Upper lobe of right lung (tissue), 1 donor: ENCODE measurements around the gene NMNAT3. TPM values are rescaled to one million over a fixed set of nuclear protein-coding genes. Genes with fewer than 3 reads are reported as not detected.

Source experiments
- ATAC-seq: fragments of 200-7000 bp; cut with Tn5 transposase; one replicate; pipeline ENCODE4 v1.9.1; 2020; ENCODE audit warnings: mild to moderate bottlenecking, moderate library complexity
- DNase-seq: peaks from one replicate; pipeline ENCODE4 v3.0.0-alpha.2; 2020
- H3K27ac ChIP-seq: fragments of 200-600 bp; one replicate; pipeline ENCODE4 v1.8.0; 2022
- H3K27me3 ChIP-seq: fragments of 200-600 bp; one replicate; pipeline ENCODE4 v1.8.0; 2022; ENCODE audit warnings: mild to moderate bottlenecking
- H3K36me3 ChIP-seq: fragments of 200-600 bp; one replicate; pipeline ENCODE4 v1.8.0; 2022
- H3K4me1 ChIP-seq: fragments of 200-600 bp; one replicate; pipeline ENCODE4 v1.8.0; 2022
- H3K4me3 ChIP-seq: fragments of 200-600 bp; one replicate; pipeline ENCODE4 v1.8.0; 2022; ENCODE audit warnings: mild to moderate bottlenecking
- H3K9me3 ChIP-seq: fragments of 200-600 bp; one replicate; pipeline ENCODE4 v1.8.0; 2022
- intact Hi-C: fragments of 100-400 bp; cut with DNase I; formaldehyde crosslinking; loops from one replicate; pipeline ENCODE4 v1.11.0; 2022
- total RNA-seq: library from RNA; stranded (reverse); fragmentation: NEBNext Ultra II Directional; extraction: Animal tissue kit (Norgen Biotek cat#: 25700); gene quantifications from one replicate; pipeline ENCODE4 v1.2.1, GENCODE V29; 2021
- TF ChIP-seq, protein P1 (sequence below): fragments of 200-600 bp; IDR thresholded peaks from one replicate; pipeline ENCODE4 v1.8.0; 2022; ENCODE audit warnings: antibody characterized with exemption
- donor health status: DM: no; HTN: yes; CAD: no; lungs with severe emphysema.

The NMNAT3 gene
- total RNA-seq, 1 donor from 2014 or later, result 4.6 TPM

DNA sequence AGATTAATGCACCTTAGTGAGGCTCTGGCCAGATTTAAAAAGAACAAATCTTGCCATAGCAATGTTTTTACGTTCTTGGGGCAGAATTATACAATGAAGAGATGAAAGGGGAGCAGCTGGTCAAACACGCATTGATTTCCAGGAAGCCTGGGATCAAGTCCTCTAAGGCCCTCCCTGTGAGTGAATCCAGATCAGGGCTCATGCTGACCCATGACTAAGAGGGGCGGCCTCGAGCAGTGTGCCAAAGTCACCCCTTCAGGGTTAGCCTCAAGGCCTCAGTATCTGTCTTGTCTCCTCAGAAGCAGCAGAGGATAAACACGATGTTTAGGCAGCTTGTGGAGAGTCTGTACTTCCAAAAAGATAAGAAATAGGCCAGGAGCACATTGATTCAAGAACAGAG is 129.0 kb downstream of the NMNAT3 start:
- no peak overlapping the region for H3K27ac ChIP-seq
- no peaks in the 10 kb centered on the region for H3K9me3 ChIP-seq
- DNase-seq, result no peak
- no peak overlapping the region for H3K4me3 ChIP-seq
- intact Hi-C loops, result no loop called here
- TF ChIP-seq, protein P1, sequence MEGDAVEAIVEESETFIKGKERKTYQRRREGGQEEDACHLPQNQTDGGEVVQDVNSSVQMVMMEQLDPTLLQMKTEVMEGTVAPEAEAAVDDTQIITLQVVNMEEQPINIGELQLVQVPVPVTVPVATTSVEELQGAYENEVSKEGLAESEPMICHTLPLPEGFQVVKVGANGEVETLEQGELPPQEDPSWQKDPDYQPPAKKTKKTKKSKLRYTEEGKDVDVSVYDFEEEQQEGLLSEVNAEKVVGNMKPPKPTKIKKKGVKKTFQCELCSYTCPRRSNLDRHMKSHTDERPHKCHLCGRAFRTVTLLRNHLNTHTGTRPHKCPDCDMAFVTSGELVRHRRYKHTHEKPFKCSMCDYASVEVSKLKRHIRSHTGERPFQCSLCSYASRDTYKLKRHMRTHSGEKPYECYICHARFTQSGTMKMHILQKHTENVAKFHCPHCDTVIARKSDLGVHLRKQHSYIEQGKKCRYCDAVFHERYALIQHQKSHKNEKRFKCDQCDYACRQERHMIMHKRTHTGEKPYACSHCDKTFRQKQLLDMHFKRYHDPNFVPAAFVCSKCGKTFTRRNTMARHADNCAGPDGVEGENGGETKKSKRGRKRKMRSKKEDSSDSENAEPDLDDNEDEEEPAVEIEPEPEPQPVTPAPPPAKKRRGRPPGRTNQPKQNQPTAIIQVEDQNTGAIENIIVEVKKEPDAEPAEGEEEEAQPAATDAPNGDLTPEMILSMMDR, result no peak
- H3K4me1 ChIP-seq, result no peaks in the 10 kb centered on the region
- no peak for ATAC-seq
- H3K36me3 ChIP-seq, result no peaks in the 10 kb centered on the region
- H3K27me3 ChIP-seq, result no peaks in the 10 kb centered on the region

DNA sequence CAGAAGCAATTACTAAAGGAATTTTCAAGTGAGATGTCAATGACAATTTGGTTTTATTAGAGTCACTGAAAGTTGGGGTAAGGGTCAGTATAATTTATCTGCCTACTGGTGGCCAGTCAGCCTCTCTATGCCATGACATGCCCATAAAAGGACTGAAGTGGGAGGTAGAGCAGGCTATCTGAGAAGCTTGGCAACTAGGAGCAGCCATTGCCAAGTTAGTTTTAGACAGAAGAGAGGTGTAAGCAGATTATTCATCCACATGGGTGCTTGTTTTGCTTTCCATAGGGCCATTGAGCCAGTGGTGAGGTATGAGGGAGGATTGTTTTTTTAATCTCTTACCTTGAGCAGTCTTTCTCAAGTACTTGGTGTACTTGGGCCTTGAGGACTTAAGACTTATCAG is 130.1 kb downstream of the NMNAT3 start:
- H3K9me3 ChIP-seq, result no peaks in the 10 kb centered on the region
- H3K27me3 ChIP-seq, result no peaks in the 10 kb centered on the region
- no peak overlapping the region for H3K27ac ChIP-seq
- TF ChIP-seq, protein P1, result no peak
- ATAC-seq, result peak; percentile 47
- no peaks in the 10 kb centered on the region for H3K36me3 ChIP-seq
- intact Hi-C loops, result no loop called here
- no peak for DNase-seq
- H3K4me1 ChIP-seq, result no peaks in the 10 kb centered on the region
- H3K4me3 ChIP-seq, result no peak overlapping the region

DNA sequence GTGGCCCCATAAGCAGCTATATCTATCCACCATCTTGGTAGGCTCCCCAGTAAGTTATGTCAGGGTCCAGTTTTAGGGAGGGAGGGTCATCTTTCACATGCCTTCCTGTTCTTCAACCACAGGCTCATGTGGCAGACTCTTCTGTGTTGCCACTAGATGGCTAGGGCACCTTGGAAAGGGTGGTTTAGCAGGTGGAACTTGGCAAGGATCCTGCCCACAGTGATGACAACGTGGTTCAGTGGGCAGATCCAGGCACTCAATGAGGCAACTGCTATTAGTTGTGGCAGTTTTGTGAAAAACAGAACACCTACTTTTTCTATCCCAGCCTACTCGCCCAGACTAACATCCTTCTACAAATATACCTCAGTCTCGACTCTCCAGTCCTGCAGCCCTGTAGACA is 131.0 kb downstream of the NMNAT3 start:
- TF ChIP-seq, protein P1, result no peak
- Histone ChIP-seq H3K36me3 (no peaks in the 10 kb centered on the region), H3K4me1 (no peaks in the 10 kb centered on the region), H3K27ac (no peak overlapping the region), H3K9me3 (no peaks in the 10 kb centered on the region), H3K4me3 (no peak overlapping the region), H3K27me3 (no peaks in the 10 kb centered on the region)
- intact Hi-C loops, result no loop called here
- no peak for DNase-seq
- ATAC-seq, result no peak

DNA sequence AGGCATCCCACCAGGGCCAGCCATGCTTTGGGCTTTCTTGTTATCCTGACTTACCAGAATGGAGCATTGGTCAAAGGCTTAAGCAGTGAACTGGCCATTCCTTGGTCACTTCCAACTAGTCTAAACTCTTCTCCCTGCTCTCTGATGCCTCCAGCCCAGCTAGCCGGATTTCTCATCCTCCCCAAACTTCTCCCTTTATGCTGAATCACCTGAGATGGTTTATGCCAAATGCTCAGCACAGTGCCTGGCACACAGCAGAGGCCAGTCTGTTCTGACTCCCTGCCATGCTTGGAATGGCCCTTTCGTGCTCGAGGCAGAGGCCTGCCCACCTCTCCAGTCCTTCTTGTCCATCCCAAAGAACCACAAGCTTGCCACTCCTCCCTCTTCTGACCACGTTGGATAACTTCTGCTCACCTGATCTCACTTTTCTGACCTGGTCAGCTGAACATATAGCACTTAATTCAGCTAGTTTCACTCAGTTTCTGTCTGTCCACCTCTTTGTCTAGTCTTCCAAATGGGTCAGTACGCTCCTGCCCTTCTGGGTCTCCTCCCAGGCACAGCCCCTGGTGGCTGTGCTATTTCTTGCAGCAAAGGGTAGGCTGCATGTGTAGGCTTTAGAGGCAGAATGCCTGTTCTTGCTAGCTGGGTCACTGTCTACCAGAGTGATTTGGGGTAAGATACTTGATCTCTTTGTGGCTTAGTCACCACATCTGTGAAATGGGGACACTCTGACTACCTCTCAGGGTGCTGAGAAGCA is 136.1 kb downstream of the NMNAT3 start:
- Histone ChIP-seq H3K9me3 (no peaks in the 10 kb centered on the region), H3K4me1 (peaks cover 11% of the 10 kb centered on the region), H3K36me3 (no peaks in the 10 kb centered on the region), H3K27ac (no peak overlapping the region), H3K27me3 (no peaks in the 10 kb centered on the region), H3K4me3 (no peak overlapping the region)
- DNase-seq, result no peak
- ATAC-seq, result no peak
- TF ChIP-seq, protein P1, result no peak
- intact Hi-C loops, result no loop called here

DNA sequence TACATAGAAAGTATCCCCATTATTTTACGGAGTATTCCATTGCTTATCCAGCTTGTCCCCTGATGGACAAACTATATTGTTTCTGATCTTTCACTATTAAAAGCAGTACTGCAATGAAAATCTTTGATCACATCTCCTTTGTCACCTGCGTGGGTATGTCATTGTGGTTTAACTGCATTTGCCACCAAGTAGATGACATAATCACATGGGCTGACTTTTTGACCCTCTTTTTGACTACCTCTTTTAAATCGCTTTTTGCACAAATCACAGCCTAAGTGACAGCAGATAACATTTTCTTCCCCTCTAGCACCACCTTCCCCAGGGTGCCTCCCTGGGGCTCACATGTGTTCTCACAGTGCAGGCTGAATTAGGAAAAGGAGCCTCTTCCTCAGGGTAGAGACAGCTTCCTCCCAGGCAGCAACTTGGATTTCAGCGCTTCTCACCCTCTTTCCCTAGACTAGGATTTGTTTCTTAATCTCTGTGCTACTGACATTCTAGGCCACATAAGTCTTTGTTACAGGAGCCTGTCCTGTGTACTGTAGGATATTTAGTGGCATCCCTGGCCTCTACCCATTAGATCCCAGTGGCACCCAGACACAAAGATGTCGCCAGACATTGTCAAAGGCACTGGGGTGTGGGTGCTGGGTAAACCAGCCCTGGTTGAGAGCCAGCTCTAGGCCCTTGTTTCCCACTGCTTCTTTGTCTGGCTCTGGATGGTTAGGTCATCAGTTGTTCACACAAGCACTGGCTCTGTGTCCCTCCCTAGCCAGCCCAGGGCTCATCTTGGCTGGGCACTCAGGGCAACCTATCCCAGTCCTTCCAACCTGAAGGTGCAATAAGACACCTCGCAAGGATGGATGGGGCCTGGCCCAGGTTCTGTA is 136.9 kb downstream of the NMNAT3 start:
- TF ChIP-seq, protein P1, result no peak
- no peak overlapping the region for H3K27ac ChIP-seq
- no peaks in the 10 kb centered on the region for H3K27me3 ChIP-seq
- H3K9me3 ChIP-seq, result no peaks in the 10 kb centered on the region
- no peak for ATAC-seq
- no peaks in the 10 kb centered on the region for H3K36me3 ChIP-seq
- intact Hi-C loops, result no loop called here
- peaks cover 11% of the 10 kb centered on the region for H3K4me1 ChIP-seq
- DNase-seq, result no peak
- H3K4me3 ChIP-seq, result no peak overlapping the region
